GM21825 (cell line): ENCODE data around the gene LINC01488.

Experiments used
- ATAC-seq: cut with Tn5 transposase; IDR thresholded peaks from one replicate; pipeline ENCODE4 v1.9.1; 2021; ENCODE audit warnings: mild to moderate bottlenecking, moderate library complexity; ENCODE audit not compliant: unreplicated experiment

The LINC01488 gene

DNA sequence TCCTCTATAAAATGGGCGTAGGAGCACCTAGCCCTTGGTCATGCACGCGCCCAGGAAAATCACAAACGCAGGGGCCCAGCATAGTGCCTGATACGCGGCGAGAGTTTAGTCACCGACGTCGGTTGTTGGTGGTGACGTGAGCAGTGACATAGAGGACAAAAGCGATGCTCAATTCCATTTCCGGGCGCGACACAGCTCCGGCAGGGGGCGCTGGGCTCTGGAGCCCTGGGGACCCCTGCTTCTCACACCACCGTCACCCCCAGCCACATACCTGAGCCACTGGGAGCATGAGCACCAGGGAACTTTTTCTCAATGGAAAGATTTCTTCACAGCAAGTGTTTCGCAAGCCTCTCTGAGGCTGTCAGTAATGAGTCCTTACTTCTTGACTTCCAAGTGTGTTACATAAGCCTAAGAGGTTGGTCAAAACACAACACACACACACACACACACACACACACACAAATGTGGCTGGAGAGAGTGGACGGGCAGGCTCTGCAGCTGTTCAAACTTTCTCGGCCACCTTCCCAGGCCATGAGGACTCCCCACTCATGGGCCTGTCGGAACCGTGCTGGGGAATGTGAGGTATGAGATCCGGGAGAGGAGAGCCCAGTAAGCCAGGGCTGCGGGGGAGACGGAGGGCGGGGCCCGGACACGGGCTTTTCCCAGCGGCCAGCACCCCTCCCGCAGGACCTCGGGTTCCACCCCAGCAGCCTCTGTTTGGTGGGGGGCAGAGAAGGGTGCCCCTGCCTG, 36.9 kb upstream of the LINC01488 start:
- no peak for ATAC-seq

- ATAC-seq: no peak
Measured at GRCh38 chr11:69445131-69445470, 36.4 kb upstream of the LINC01488 start.

- no peak for ATAC-seq
Measured at GRCh38 chr11:69446108-69446507, 35.4 kb upstream of the LINC01488 start.

DNA sequence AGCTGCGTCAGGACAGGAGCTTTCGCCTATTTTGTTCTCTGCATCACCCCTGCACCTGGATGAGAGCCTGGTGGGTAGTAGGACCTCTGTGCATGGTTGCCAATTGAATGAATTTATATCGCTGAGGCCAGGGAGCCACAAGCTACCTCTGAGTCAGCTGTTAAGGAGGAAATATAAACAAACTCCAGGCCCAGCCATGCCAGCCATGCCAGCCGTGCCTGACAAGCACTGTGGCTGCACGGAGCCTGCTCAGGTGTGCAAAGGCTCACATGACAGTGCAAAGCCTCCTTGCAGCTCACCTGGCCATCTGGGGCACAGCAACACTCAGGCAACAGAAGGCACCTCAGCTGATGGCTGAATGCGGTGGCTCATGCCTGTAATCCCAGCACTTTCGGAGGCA, 33.7 kb upstream of the LINC01488 start:
- ATAC-seq: no peak

GRCh38 chr11:69448471-69449284, 32.8 kb upstream of the LINC01488 start:
- ATAC-seq: no peak

DNA sequence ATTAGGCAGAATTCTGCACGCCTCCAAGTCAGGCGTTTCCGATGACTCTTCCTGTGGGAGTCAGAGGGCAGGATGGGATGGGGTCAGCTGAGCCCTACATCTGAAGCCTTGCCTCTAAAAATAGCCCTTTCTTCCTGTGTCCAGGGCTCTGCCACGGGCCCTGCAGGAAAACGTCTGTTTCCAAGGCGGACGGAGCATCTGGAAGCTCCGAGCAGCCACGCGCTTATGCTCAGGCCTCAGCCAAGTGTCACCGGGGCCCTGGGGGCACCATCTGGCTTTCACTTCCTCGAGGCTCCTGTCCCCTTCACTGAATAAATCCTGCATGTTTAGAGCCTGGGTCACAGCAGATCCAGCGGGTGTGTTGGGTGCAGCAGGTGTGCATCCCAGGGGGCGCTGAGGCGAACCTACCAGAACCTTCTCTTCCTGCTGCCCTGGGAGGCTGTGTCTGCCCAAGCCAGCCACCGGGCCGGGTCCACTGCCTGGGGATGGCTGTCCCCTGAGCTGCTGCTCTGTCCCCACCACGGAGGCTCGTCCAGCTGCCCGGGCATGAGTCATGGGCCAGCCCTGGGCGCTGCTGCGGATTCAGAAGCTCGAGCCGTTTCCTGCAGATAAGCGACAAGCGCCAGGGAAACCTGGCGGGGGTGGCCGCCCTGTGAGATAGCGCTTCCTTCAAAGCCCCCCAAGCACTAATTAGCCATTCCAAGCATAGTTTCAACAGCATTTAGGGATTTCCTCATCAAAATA, 32.0 kb upstream of the LINC01488 start:
- no peak for ATAC-seq

- ATAC-seq: no peak
Measured at GRCh38 chr11:69450064-69450856, 31.2 kb upstream of the LINC01488 start.

DNA sequence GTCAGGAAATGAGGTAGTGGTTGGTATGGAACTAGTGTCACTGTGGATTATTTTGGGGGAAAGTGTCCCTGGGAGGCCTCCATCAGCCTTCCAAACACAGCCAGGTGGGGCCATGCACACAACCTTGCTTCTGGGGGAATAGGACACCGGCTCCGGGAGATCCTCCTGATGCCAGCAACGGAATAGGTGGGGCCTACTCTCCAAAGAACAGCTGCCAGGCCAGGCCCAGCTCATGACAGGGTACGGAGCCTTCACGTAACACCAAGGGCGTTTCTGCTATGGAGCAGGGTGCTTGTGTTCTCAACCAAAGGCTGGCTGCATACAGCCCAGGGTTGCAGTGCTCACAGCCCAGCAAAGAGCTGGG, 30.6 kb upstream of the LINC01488 start:
- no peak for ATAC-seq

DNA sequence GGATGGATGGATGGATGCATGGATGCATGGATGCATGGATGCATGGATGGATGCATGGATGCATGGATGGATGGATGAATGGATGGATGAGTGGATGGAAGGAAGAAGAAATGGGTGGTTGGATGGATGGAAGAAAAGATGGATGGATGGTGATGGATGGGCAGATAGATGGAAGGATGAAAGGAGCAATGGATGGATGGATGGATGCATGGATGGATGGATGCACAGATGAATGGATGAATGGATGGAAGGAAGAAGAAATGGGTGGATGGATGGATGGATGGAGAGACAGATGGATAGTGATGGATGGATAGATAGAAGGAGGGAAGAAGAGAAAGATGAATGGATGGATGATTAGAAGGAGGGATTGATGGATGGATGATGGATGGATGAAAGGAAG, 30.2 kb upstream of the LINC01488 start:
- no peak for ATAC-seq

DNA sequence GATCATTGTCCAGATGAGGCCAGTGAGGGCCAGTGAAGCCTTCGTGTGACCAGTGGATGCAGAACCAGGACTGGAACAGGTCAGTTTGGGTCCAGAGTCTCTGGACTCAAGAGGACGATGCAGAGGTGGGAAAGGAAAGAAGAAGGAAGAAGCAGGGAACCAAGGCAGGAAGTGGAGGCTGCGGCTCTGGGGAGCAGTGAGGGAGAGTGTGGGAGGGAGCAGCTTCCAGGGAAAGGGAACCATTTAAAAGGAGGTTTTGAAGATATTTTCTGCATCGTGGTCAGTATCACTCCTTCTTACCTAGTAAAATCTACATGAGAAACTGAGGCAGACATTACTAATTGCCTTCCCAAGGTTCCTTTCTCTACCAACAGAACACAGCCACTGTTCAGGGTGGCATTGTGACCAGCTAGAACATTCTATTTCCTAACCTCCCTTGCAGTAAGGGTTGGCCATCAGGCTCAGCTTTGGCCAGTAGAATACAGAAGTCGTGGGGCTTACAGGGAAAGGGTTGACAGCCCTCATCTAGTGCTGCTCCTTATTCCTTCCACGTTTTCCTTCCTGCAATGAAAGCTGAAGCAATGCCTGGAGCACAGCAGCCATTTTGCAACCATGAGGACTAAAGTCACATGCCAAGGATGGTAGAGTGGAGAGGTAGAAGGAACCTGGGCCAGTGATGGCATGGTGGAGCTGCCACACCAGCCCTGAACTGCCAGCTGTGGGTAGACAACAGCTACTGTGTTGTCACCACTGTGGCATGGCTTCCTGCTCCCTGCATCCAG, 29.1 kb upstream of the LINC01488 start:
- ATAC-seq: no peak

DNA sequence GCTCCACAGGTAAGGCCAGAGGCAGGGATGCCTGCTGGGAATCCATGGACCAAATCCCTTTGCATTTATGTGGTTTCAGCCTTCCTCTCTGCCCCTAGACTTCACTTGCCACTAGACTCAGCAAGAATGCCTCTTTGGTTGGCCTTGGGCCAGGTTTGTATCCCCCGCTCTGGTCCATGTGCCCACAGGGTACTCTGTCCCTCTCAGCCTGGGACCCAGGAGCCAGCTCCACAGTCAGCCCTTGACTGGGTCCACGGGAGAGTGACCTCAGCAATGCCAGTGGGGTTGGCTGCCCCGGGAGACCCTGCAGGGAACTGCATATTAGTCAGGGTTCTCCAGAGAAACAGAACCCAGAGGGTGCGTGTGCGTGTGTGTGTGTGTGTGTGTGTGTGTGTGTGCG, 28.3 kb upstream of the LINC01488 start:
- ATAC-seq: no peak

DNA sequence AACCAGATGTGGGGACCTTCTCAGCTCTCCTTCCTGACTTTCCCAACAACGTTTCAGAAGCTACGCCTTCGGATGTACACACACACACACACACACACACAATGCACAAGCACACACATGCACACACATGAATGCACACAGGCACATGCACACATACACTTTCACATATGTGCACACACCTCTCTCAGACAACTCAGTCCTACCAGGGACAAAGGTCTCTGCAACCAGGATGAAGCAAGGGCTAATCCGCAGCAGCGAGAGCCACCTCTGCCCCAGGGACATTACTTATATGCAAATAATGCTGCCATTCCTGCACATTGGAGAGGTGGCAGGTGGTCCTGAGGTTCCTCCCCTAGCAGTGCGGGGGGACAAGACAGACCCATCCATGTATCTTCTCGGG, 27.4 kb upstream of the LINC01488 start:
- ATAC-seq: no peak

DNA sequence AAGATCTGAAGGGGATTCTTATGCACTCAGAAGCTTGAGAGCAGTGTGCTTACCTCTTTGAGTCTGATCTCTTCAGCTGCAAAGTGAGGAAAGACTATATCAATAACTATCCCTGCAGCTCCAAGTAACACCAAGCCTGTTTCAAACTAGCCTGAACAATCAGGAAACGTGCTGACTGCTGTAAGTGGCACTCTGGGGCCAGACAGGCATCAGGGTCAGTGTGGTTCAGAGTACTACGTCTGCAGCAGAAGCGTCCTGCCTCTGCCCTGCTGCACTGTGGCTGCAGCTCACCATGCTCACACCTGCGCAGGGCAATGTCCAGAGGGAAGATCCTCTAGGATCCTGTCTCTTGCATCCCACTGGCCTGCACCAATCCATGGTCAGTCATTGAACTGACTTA, 25.5 kb upstream of the LINC01488 start:
- ATAC-seq: no peak

DNA sequence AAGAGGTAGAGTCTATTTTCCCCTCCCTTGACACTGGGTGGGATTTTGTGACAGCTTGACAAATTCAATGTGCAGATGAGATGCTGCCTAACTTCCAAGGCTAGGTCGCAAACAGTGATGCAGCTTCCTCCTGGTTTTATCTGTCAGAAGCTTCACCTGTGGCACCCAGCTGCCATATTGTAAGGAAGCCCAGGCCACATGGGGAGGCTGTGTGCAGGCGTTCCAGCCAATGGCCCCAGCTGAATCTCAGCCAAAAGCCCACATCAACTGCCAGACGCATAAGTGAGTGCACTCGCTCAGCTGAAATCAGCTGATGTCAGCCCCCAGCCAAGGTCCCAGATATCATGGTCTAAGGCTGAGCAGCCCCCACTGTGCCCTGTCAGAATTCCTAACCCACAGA, 24.8 kb upstream of the LINC01488 start:
- no peak for ATAC-seq

DNA sequence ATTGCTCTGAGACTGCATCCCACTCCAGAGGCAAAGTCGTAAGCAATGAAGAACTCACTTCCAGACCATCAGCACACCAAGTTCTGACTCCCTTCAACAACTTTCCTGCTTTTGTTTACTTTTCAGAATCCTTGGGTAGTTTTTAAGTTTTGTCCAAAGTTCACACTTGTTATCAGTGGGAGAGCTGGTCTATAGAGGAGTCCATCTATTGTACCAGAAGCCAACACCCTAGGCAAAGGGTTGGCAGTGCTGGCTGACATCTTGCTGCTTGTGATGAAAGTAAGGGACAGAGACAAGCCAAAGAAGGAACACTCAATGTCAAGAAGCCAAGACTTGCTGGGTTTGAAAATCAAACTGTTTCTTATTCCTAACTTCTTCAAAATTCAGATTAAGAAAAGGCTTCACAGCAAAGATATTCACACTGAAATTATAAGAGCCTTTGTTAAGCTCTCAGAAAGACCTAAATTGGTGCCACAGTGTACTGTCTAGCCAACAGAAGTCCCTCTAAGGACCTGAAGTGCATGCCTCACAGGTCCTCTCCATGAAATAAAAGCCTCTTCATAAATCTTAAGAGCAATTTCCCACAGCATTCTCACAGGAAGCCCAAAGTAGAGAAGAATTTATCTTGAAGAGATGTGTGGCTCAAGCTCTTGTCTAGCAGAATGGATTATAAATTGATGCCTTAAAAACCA, 21.5 kb upstream of the LINC01488 start:
- no peak for ATAC-seq

DNA sequence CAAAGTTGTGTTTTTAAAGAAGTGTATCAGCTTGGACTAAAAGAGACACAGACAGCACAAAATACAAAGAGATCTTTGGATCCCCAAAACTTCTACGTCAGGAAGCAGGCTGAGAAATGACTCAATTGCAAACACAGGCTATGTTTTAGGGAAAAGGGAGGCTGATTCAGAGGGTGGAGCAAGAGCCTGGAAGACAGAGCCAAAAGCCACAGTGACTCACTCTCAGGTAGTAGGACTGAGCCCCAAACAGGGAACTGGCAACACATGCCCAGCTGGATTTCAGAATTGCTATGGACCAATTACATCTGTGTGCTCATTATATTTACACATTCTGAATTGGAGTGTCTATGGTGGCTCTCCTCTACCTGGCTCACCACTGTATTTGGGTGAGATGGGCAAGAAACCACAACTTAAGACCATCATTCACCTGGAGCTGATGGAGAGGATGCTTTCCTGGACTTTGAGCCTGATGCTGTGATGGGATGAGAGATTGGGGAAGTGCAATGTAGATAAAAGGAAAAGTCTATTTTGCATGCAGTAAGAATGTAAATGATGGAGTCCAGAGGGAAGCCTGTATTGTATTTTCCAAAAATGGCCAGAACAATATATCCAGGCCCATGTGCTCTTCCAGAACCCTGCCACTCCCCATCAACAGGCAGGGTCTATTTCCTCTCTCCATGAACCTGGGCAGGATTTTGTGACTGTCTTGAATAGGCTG, 20.8 kb upstream of the LINC01488 start:
- no peak for ATAC-seq

DNA sequence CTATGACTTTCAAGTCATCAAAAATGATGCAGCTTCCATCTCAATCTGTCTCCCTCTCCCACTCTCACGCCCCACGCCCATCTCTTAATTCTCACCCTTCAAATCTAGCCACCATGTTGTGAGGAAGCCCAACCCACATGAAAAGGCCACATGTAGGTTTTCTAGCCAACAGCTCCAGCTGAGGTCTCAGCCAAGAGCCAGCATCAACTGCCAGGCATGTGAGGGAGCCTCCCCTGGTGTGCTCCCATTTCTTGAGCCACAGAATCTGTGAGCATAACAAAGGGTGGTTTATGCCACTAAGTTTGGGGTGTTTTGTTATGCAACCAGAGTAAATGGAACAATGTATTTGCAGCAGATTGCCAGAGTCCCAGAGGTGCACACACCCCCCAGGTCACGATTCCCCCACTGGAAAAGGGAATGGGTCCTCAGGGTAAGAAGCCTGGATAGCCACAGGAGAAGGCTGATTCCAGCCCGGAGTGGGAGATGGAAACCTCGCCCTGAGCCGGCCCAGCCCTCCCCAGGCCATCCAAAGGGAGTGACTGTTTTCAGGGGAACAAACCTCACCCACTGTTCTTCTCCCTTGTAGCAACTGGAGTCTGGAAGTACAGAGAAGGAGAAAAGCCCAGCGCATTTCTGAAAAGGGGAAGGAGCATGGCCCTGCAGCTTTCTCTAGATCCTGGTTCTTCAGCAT, 20.0 kb upstream of the LINC01488 start:
- ATAC-seq: no peak

DNA sequence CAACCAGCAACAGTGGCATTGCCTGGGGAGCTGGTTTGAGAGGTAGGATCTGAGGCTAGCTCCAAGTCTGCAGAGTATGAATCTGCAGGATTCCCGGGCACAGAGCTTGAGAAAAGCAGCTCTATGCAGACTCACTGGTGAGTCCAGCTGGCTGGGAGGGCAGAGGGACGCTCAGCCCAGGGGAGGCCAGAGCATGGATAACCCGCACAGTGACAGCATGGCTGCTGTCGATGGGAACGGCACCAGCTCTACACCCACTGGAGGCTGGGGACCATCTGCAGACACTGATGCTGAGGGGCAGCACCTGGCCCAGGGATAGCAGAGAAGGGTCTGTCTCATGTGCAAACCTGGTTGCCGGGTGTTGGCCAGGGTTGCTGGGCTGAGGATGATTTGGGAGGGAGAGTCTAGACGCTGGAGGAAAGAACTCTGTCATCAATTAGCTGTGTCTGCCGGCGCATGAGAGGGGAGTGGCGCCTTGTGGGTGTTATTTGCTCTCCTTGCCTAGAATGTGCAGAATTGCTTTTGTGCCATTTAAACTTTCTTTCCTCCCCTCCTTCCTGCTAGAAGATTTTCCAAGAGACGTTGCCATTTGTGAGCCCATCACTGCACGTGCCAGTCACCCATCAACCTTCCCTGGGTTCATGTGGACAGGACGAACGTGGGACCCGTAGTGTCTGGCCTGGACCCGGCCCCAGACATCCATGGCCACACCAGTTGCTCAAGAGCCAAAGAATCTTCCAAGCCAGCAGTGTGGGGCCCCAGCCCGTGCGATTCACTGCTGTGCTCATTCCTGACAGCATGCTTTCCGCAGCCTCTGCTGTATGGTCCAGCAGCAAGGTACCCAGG, 19.1 kb upstream of the LINC01488 start:
- ATAC-seq: no peak
